Esophagus squamous epithelium (tissue), 4 donors: ENCODE results near the gene EPDR1.

ENCODE experiments used
- POLR2A ChIP-seq, 4 donors: fragments of 450-650 bp; IDR thresholded peaks; one replicate each; pipeline ENCODE4 v1.6.1; 2017; ENCODE audit warnings: antibody characterized with exemption in 4 of 4, mild to moderate bottlenecking in 4 of 4, moderate library complexity in 3 of 4
- TF ChIP-seq, protein P1 (sequence below), 6 experiments: fragments of 450-650 bp in 4 of 6; fragments of 200-600 bp in 2 of 6; sonication (generic) in 2 of 6; IDR thresholded peaks; one replicate each; pipeline ENCODE4 v1.5.1; 2016 to 2019; ENCODE audit warnings: antibody characterized with exemption in 6 of 6, mild to moderate bottlenecking in 4 of 6, moderate library complexity in 4 of 6

DNA sequence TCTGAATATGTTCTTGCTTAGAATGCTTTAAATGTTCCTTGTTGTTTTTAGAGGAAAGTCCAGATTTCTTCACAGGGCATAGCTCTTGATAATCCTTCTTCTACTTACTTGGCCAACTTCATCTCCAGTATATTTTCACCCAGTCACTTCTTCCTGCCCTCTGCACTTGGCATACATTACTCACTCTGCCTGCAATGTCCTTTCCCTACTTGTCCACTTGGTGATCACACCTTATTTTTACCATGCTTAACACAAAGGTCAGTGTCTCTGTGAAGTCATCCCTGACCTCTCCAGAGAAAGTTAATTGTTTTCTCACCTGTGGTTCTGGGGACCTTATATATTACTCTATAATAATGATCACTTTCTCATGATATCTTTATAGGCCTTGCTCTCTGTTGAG, 27.1 kb upstream of the EPDR1 start:
- TF ChIP-seq, protein P1, sequence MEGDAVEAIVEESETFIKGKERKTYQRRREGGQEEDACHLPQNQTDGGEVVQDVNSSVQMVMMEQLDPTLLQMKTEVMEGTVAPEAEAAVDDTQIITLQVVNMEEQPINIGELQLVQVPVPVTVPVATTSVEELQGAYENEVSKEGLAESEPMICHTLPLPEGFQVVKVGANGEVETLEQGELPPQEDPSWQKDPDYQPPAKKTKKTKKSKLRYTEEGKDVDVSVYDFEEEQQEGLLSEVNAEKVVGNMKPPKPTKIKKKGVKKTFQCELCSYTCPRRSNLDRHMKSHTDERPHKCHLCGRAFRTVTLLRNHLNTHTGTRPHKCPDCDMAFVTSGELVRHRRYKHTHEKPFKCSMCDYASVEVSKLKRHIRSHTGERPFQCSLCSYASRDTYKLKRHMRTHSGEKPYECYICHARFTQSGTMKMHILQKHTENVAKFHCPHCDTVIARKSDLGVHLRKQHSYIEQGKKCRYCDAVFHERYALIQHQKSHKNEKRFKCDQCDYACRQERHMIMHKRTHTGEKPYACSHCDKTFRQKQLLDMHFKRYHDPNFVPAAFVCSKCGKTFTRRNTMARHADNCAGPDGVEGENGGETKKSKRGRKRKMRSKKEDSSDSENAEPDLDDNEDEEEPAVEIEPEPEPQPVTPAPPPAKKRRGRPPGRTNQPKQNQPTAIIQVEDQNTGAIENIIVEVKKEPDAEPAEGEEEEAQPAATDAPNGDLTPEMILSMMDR (IDR thresholded peaks at IDR 0.05) = no peak
- no peak for TF ChIP-seq POLR2A (IDR thresholded peaks at IDR 0.05)
